8988T (cell line): ENCODE measurements around the gene OXGR1.

Source experiments
- DNase-seq: peaks from one replicate; pipeline ENCODE4 v3.0.0; 2011

Gene OXGR1

DNA sequence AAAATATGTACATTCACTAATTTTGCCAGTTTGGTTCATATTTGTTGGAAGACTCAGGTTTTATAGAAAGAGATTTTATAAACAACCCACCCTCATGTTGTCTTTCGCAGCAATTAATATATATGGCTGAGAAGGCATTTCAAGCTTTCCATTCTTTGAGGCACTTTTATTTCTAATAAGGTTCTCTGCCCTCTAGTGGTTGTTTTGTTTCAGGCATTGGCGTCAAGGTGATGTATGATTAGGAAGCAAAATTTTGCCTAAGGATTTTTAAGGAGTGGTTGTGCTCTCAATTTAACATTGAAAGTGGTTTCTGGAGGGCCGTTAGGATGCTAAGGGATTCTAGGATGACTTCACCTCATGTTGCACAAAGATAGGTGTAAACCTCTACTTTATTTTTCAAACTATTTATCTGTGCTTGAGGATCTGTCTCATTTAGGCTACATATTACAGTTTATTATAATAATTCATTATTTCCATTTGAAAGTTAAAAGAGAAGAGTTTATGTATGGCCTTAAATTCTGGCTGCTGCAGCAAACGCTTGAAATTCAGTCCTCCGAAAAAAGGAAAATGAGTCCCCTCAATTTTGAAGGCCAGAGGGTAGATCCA lies 35.9 kb downstream of the OXGR1 start:
- DNase-seq, result no peak

DNA sequence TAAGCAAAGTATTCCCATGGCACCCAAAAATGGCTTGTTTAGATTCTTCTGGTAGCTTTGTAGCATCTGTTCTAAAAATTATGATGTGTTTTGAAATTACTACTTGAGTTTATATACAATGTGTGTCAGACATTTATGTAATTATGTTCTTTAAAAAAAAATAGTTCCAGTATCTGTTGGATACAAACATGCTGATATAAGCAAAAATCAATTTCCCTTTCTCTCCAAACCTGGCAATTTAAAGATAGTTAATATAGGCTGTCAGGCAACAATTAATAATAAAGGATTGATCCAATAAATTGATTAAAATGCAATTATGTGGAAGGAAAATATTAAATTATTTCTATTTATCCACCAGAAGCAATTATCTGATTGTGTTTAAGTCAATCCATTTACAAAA lies 41.7 kb downstream of the OXGR1 start:
- no peak for DNase-seq

GRCh38 chr13:96948127-96948526 lies 46.1 kb downstream of the OXGR1 start:
- no peak for DNase-seq

- no peak for DNase-seq
Measured at GRCh38 chr13:96947343-96947910, 46.8 kb downstream of the OXGR1 start.

GRCh38 chr13:96946709-96947311 lies 47.5 kb downstream of the OXGR1 start:
- no peak for DNase-seq

DNA sequence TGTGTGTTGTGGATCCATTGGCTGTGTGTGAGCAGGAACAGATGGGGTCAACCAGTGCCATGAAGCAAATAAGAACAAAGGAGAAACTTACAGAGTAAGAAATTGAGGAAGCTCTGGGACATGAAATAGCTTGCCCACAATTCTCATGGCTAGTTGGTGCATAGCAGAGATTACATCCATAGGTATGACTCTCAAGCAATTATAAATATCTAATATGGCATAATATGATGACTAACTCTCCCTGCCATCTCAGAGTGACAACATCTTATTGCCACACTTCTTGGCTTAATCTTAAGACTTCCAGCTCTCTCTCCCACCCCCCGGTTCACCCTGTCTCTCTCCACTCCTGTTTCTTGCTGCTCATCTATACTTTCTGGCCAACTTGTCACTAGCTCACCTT lies 53.3 kb downstream of the OXGR1 start:
- DNase-seq, result no peak

- DNase-seq, result no peak
Measured at GRCh38 chr13:96935901-96936300, 58.4 kb downstream of the OXGR1 start.
